Neutrophil (primary cell): Measurements from ENCODE around the gene ANKMY1.

Experiments
- H3K27ac ChIP-seq: fragments of 200-600 bp; sonication (generic); 2 replicates; pipeline ENCODE4 v1.5.1; 2016; ENCODE audit warnings: mild to moderate bottlenecking, moderate library complexity
- H3K27me3 ChIP-seq: fragments of 200-600 bp; sonication (generic); 2 replicates; pipeline ENCODE4 v1.6.0; 2016; ENCODE audit warnings: mild to moderate bottlenecking
- H3K36me3 ChIP-seq: fragments of 200-600 bp; sonication (generic); 2 replicates; pipeline ENCODE4 v1.5.1; 2017
- H3K4me1 ChIP-seq, 2 experiments: fragments of 200-600 bp in 1 of 2; sonication (generic) in 1 of 2; 1 replicate in 1 of 2; 2 replicates in 1 of 2; pipeline versions ENCODE4 v1.5.1 to v1.6.1; 2013 to 2016; ENCODE audit warnings: low read depth in 1 of 2, low read length in 1 of 2, mild to moderate bottlenecking in 1 of 2, moderate library complexity in 1 of 2; ENCODE audit not compliant: control insufficient read depth in 1 of 2, insufficient read depth in 1 of 2
- H3K4me3 ChIP-seq, 2 experiments: fragments of 200-600 bp in 1 of 2; sonication (generic) in 1 of 2; 1 replicate in 1 of 2; 2 replicates in 1 of 2; pipeline ENCODE4 v1.5.1; 2013 to 2016; ENCODE audit warnings: low read depth in 1 of 2, low read length in 1 of 2, mild to moderate bottlenecking in 1 of 2, moderate library complexity in 1 of 2
- H3K9me3 ChIP-seq: fragments of 200-600 bp; sonication (generic); 2 replicates; pipeline ENCODE4 v1.5.1; 2016
- TF ChIP-seq, protein P1 (sequence below): fragments of 200-600 bp; sonication (generic); IDR thresholded peaks from 2 replicates; pipeline ENCODE4 v1.5.1; 2016; ENCODE audit warnings: antibody characterized with exemption

ANKMY1 gene

GRCh38 chr2:240596491-240596931 lies 38.7 kb upstream of the ANKMY1 start:
- H3K4me1 ChIP-seq, result no peaks in the 10 kb centered on the region
- no peak overlapping the region for H3K27ac ChIP-seq
- no peaks in the 10 kb centered on the region for H3K27me3 ChIP-seq
- no peak overlapping the region for H3K4me3 ChIP-seq
- TF ChIP-seq, protein P1, sequence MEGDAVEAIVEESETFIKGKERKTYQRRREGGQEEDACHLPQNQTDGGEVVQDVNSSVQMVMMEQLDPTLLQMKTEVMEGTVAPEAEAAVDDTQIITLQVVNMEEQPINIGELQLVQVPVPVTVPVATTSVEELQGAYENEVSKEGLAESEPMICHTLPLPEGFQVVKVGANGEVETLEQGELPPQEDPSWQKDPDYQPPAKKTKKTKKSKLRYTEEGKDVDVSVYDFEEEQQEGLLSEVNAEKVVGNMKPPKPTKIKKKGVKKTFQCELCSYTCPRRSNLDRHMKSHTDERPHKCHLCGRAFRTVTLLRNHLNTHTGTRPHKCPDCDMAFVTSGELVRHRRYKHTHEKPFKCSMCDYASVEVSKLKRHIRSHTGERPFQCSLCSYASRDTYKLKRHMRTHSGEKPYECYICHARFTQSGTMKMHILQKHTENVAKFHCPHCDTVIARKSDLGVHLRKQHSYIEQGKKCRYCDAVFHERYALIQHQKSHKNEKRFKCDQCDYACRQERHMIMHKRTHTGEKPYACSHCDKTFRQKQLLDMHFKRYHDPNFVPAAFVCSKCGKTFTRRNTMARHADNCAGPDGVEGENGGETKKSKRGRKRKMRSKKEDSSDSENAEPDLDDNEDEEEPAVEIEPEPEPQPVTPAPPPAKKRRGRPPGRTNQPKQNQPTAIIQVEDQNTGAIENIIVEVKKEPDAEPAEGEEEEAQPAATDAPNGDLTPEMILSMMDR, result no peak
- H3K9me3 ChIP-seq, result no peaks in the 10 kb centered on the region
- H3K36me3 ChIP-seq, result peaks cover 92% of the 10 kb centered on the region

- Histone ChIP-seq H3K36me3 (peaks cover 94% of the 10 kb centered on the region), H3K27ac (no peak overlapping the region), H3K4me1 (no peaks in the 10 kb centered on the region), H3K27me3 (no peaks in the 10 kb centered on the region), H3K4me3 (no peak overlapping the region), H3K9me3 (no peaks in the 10 kb centered on the region)
- TF ChIP-seq, protein P1, result no peak
Observed at GRCh38 chr2:240596080-240596460, 38.3 kb upstream of the ANKMY1 start.

DNA sequence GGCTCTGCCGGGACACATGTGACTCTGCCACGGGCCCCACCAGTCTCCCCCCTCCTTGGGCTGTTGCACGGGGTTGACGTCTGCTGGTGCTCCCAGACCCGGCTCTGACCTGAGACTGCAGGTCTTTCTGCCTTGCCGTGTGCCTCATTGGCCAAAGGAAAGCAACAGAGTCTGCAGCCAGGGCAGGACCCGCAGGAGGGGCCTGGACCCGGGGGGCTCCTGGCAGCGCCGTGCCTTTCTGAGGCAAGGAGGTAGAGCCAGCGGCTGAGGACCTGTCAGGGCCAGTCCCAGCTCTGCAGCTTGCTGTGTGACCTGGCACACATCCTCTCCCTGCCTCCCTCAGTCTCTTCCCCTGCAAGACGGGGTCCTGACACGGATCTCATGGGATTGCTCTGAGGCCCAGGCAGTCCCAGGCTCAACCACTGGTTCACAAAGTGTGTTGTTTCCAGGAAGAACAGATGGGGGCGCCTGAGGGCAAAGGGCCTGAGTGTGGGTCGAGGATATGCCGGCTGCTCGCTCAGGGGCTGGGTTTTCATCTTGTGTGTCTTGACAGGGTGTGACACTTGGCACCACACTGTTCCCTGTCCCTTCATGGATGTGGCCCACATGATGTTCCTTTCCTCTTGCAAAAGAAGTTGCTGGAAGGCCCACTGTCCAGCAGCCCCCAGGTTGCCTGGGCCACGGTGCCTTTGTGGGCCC lies 37.7 kb upstream of the ANKMY1 start:
- TF ChIP-seq, protein P1, result no peak
- no peaks in the 10 kb centered on the region for H3K9me3 ChIP-seq
- no peak overlapping the region for H3K4me3 ChIP-seq
- no peaks in the 10 kb centered on the region for H3K4me1 ChIP-seq
- no peak overlapping the region for H3K27ac ChIP-seq
- H3K36me3 ChIP-seq, result peaks cover 94% of the 10 kb centered on the region
- H3K27me3 ChIP-seq, result no peaks in the 10 kb centered on the region

DNA sequence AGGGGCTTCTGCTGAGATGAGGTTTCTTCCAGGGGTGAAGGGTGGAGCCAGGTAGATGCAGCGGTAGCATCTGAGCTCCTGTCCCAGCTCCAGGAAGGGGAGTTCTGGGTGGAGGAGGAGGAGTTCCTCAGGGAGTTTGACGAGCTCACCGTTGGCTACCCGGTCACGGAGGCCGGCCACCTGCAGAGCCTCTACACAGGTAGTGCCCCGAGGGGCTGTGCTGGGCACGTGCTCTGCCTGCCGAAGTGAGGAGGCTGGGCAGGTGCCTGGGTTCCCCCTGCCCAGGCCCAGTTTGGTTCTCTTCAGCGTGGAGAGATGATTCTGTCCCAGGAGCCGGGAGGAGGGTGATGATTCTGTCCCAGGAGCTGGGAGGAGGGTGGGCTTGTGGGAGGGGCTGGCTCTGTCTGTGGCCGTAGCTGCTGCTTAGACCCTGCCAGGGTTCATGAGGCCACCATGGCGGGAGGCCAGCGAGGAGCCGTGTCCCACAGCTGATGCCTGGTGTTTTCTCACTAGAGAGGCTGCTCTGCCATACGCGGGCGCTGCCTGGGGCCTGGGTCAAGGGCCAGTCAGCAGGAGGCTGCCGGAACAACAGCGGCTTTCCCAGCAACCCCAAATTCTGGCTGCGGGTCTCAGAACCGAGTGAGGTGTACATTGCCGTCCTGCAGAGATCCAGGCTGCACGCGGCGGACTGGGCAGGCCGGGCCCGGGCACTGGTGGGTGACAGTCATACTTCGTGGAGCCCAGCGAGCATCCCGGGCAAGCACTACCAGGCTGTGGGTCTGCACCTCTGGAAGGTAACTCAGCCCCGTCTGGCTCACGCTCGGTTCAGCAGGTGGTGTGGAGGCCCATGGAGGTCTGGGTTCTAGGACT lies 37.0 kb upstream of the ANKMY1 start:
- Histone ChIP-seq H3K36me3 (peaks cover 94% of the 10 kb centered on the region), H3K27me3 (no peaks in the 10 kb centered on the region), H3K9me3 (no peaks in the 10 kb centered on the region), H3K27ac (no peak overlapping the region), H3K4me3 (no peak overlapping the region), H3K4me1 (no peaks in the 10 kb centered on the region)
- TF ChIP-seq, protein P1, result no peak

DNA sequence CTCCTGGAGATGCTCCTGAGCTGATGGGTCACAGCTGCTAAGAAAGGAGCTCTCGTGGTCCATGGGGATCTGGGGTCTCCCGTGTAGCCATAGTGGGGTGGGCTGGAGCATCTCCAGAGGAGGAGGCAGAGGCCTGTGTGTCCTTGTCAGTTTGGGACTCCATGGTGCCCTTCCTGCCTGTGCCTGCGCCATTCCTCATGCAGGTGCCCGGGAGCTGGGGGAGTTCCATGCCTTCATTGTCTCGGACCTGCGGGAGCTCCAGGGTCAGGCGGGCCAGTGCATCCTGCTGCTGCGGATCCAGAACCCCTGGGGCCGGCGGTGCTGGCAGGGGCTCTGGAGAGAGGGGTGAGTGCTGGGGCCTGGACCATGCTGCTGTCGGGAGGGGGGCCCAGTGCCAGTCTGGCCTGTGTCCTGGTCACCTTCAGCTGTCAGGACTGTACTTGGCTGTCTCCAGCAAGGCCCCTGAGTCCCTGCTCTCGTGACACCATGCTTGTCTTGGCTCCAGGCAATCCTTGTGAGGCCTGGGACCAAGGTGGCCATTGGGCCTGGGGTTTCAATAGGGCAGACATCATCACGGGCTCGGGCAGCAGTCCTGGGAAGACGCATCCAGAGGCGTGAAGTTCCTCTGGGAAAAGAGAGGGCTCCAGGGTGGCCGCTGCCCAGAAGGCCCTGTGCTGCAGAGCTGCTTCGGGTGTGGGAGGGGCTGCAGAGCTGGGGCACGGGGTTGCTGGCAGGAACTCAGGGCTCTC lies 36.1 kb upstream of the ANKMY1 start:
- no peak overlapping the region for H3K27ac ChIP-seq
- H3K36me3 ChIP-seq, result peaks cover 92% of the 10 kb centered on the region

More for the DNA sequence above, 36.1 kb upstream of the ANKMY1 start:
- Histone ChIP-seq H3K27me3 (no peaks in the 10 kb centered on the region), H3K4me1 (no peaks in the 10 kb centered on the region), H3K4me3 (no peak overlapping the region), H3K9me3 (no peaks in the 10 kb centered on the region)
- TF ChIP-seq, protein P1, result no peak
